CD4-positive, alpha-beta T cell (primary cell): ENCODE measurements around the gene HMCN2. TPM values are rescaled to one million over a fixed set of nuclear protein-coding genes. Genes with fewer than 3 reads are reported as not detected.

ENCODE experiments used
- ATAC-seq: fragments of 200-7000 bp; cut with Tn5 transposase; one replicate; pipeline ENCODE4 v1.10.0; 2022; ENCODE audit warnings: mild to moderate bottlenecking; ENCODE audit not compliant: poor library complexity
- CTCF ChIA-PET: fragments of 350-600 bp; sonication (Branson Sonifier 250); formaldehyde crosslinking; loops from one replicate; lab custom pipeline; 2021; ENCODE audit warnings: antibody characterized with exemption, inconsistent platforms; lab: Charles Lee
- POLR2A ChIA-PET: fragments of 350-600 bp; sonication (Branson Sonifier 250); formaldehyde crosslinking; loops from one replicate; lab custom pipeline; 2021; ENCODE audit warnings: antibody characterized with exemption, inconsistent platforms; lab: Charles Lee
- DNase-seq, 14 experiments: peaks; one replicate each; pipeline ENCODE4 v3.0.0-alpha.2; 2013 to 2020; ENCODE audit warnings: mixed read lengths in 2 of 14
- H3K27ac ChIP-seq, 2 donors: one replicate each; pipeline versions ENCODE4 v1.5.1 to v1.7.0; 2013; ENCODE audit warnings: low read length in 2 of 2, low read depth in 1 of 2, mild to moderate bottlenecking in 1 of 2
- H3K27me3 ChIP-seq, 2 experiments: 1 replicate in 1 of 2; 2 replicates in 1 of 2; pipeline versions ENCODE4 v1.6.1 to v1.7.0; 2013; ENCODE audit warnings: low read length in 2 of 2, control low read depth in 1 of 2, mild to moderate bottlenecking in 1 of 2, moderate library complexity in 1 of 2; ENCODE audit not compliant: insufficient read depth in 2 of 2, control insufficient read depth in 1 of 2
- H3K36me3 ChIP-seq: one replicate; pipeline ENCODE4 v1.6.1; 2013; ENCODE audit warnings: low read length, control low read depth; ENCODE audit not compliant: insufficient read depth
- H3K4me1 ChIP-seq: one replicate; pipeline ENCODE4 v1.6.1; 2013; ENCODE audit warnings: low read length, control low read depth; ENCODE audit not compliant: insufficient read depth
- H3K4me3 ChIP-seq: one replicate; pipeline ENCODE4 v1.5.1; 2013; ENCODE audit warnings: mild to moderate bottlenecking, low read length, moderate library complexity
- H3K9me3 ChIP-seq, 2 experiments: 1 replicate in 1 of 2; 2 replicates in 1 of 2; pipeline versions ENCODE4 v1.6.1 to v1.7.0; 2013; ENCODE audit warnings: low read length in 2 of 2, mild to moderate bottlenecking in 2 of 2, control low read depth in 1 of 2, moderate library complexity in 1 of 2; ENCODE audit not compliant: control insufficient read depth in 1 of 2, insufficient read depth in 1 of 2
- H3K27ac Mint-ChIP-seq: one replicate; pipeline ENCODE4 v1.8.0; 2020; ENCODE audit warnings: mixed read lengths
- H3K27me3 Mint-ChIP-seq: one replicate; pipeline ENCODE4 v1.8.0; 2021; ENCODE audit warnings: mixed read lengths
- H3K36me3 Mint-ChIP-seq: one replicate; pipeline ENCODE4 v1.8.0; 2021; ENCODE audit warnings: low read depth, mixed read lengths
- H3K4me1 Mint-ChIP-seq: one replicate; pipeline ENCODE4 v1.8.0; 2021; ENCODE audit warnings: low read depth, mixed read lengths
- H3K4me3 Mint-ChIP-seq: one replicate; pipeline ENCODE4 v1.8.0; 2020; ENCODE audit warnings: mild to moderate bottlenecking, mixed read lengths
- H3K9me3 Mint-ChIP-seq: one replicate; pipeline ENCODE4 v1.8.0; 2020; ENCODE audit warnings: mixed read lengths
- intact Hi-C, 2 experiments: fragments of 100-400 bp; cut with DNase I in 1 of 2; cut with micrococcal nuclease in 1 of 2; formaldehyde crosslinking; loops; one replicate each; pipeline versions ENCODE4 v1.15.1 to v1.9.0; 2023 to 2025; cut with DNase I, micrococcal nuclease
- total RNA-seq, 174 experiments: library from RNA in 2 of 174; stranded (reverse) in 2 of 174; gene quantifications; one replicate each; pipeline ENCODE4 v1.2.3 and lab custom pipeline; 2021 to 2026
- TF ChIP-seq, protein P1 (sequence below): fragments of 200-600 bp; IDR thresholded peaks from one replicate; pipeline ENCODE4 v1.8.0; 2022; ENCODE audit warnings: antibody characterized with exemption, mild to moderate bottlenecking

The HMCN2 gene
- total RNA-seq, 2 experiments from 2014 or later = not detected

DNA sequence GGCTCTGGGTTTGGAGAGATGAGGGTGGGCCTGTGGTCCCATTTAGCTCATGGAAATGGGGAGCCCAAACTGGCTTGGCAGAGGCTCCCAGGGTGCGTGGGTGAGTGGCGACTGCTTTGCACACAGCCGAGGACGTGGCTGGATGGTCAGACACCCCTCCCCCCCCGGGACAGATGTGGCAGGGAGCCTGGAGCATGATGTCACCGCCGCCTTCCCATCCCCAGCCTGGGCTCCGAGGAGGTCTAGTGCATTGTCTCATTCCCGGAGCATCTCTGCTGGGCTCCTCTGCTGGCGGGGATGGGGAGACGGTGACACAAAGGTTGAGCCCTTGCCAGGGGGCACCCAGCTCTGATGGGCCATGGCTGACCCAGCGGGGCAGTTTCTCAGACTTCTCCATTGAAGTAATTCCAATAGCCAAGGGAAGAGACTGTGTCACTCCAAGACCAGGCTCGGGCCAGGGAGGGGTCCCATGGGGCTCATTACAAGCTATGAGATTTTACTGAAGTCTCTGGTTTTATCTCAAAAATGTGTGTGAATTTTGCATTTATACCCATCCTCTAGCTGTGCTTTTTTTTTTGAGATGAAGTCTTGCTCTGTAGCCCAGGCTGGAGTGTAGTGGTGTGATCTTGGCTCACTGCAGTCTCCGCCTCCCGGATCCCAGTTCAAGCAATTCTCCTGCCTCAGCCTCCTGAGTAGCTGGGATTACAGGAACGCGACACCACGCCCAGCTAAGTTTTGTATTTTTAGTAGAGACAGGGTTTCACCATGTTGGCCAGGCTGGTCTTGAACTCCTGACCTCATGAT is 36.1 kb downstream of the HMCN2 start:
- peaks cover 3 to 9% of the 10 kb centered on the region in 2 experiments for H3K27me3 ChIP-seq
- no peak overlapping the region for H3K4me3 ChIP-seq
- H3K27ac ChIP-seq = no peak overlapping the region
- Mint-ChIP-seq H3K27me3 (peaks cover 34% of the 10 kb centered on the region), H3K4me1 (no peaks in the 10 kb centered on the region), H3K36me3 (no peaks in the 10 kb centered on the region), H3K4me3 (no peak overlapping the region), H3K27ac (no peak overlapping the region), H3K9me3 (peaks cover 3% of the 10 kb centered on the region)
- ChIA-PET CTCF (no interaction called here), POLR2A (no interaction called here)
- no peaks in the 10 kb centered on the region for H3K4me1 ChIP-seq
- H3K36me3 ChIP-seq = no peaks in the 10 kb centered on the region
- peaks cover 0 to 7% of the 10 kb centered on the region in 2 experiments for H3K9me3 ChIP-seq
- ATAC-seq (no peak), DNase-seq (no peak)
- intact Hi-C loops = no loop called here
- TF ChIP-seq, protein P1, sequence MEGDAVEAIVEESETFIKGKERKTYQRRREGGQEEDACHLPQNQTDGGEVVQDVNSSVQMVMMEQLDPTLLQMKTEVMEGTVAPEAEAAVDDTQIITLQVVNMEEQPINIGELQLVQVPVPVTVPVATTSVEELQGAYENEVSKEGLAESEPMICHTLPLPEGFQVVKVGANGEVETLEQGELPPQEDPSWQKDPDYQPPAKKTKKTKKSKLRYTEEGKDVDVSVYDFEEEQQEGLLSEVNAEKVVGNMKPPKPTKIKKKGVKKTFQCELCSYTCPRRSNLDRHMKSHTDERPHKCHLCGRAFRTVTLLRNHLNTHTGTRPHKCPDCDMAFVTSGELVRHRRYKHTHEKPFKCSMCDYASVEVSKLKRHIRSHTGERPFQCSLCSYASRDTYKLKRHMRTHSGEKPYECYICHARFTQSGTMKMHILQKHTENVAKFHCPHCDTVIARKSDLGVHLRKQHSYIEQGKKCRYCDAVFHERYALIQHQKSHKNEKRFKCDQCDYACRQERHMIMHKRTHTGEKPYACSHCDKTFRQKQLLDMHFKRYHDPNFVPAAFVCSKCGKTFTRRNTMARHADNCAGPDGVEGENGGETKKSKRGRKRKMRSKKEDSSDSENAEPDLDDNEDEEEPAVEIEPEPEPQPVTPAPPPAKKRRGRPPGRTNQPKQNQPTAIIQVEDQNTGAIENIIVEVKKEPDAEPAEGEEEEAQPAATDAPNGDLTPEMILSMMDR = no peak

DNA sequence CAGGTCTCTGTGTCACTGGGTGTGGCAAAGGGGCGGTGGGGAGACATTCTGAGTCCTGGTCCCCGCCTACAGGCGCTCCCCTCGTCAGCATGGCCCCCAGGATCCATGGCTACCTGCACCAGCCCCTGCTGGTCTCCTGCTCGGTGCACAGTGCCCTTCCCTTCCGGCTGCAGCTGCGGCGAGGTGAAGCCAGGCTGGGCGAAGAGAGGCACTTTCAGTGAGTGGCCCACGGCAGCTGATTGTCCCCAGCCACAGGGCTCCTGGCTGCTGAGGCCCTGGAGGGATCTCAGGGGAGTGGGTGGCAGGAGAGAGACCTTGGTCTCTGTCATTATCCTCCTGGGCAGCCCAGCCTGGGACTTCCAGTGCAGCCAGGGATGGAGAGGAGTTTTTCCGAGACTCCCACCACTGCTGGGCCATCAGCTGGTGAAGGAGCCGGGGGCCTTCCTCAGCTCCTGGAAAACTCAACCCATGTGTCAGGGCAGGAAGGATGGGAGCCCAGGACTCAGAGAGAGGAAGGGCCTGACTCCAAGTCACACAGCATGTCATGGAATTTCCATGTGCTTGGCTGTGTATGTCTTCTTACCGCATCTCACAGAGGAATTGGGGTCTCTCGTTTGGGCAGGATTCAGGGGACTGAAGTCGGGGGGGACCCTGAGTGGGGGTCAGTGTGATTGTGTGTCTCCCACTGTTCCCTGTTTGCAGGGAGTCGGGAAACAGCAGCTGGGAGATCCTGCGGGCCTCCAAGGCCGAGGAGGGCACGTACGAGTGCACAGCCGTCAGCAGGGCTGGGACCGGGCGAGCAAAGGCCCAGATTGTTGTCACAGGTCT is 37.4 kb downstream of the HMCN2 start:
- ChIA-PET CTCF (no interaction called here), POLR2A (no interaction called here)
- Mint-ChIP-seq H3K27me3 (peaks cover 24% of the 10 kb centered on the region), H3K36me3 (no peaks in the 10 kb centered on the region), H3K4me1 (no peaks in the 10 kb centered on the region), H3K9me3 (peaks cover 3% of the 10 kb centered on the region), H3K27ac (no peak overlapping the region), H3K4me3 (no peak overlapping the region)
- Histone ChIP-seq H3K9me3 (peaks cover 0 to 13% of the 10 kb centered on the region in 2 experiments), H3K27ac (no peak overlapping the region), H3K4me3 (no peak overlapping the region), H3K27me3 (peaks cover 3 to 7% of the 10 kb centered on the region in 2 experiments), H3K4me1 (no peaks in the 10 kb centered on the region), H3K36me3 (no peaks in the 10 kb centered on the region)
- DNase-seq = no peak
- TF ChIP-seq, protein P1 = no peak
- intact Hi-C loops = no loop called here
- no peak for ATAC-seq

DNA sequence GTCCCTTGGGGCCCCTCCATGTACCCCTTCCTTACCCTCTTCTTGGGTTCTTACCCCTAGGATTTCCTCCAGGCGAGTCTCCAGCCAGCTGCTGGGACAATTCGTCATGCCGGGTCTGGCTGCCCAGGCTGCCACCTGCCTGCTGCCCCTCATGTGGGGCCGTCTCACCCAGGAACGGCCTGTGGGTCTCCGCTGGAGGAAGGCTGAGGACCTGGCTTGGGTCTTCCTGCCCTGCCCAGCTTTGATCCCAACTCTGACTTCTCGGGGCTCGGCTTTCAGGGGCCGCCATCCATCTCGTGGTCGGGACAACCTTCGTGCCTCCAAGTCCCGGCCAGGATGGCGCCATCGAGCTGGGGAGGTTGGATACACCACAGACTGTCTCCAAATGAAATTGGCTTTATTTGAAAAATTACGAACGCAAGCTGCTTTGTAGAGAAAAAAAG is 38.1 kb downstream of the HMCN2 start:
- Mint-ChIP-seq H3K27me3 (peaks cover 24% of the 10 kb centered on the region), H3K4me3 (no peak overlapping the region), H3K4me1 (no peaks in the 10 kb centered on the region), H3K36me3 (no peaks in the 10 kb centered on the region), H3K27ac (no peak overlapping the region), H3K9me3 (peaks cover 3% of the 10 kb centered on the region)
- Histone ChIP-seq H3K27ac (no peak overlapping the region), H3K27me3 (peaks cover under 1 to 7% of the 10 kb centered on the region in 2 experiments), H3K4me3 (no peak overlapping the region), H3K36me3 (no peaks in the 10 kb centered on the region), H3K4me1 (no peaks in the 10 kb centered on the region), H3K9me3 (peaks cover 0 to 12% of the 10 kb centered on the region in 2 experiments)
- no peak for DNase-seq
- TF ChIP-seq, protein P1 = no peak
- ChIA-PET CTCF (no interaction called here), POLR2A (no interaction called here)
- no peak for ATAC-seq
- intact Hi-C loops = no loop called here
